Loucy (cell line): Measurements from ENCODE around the gene HOXA7.

ENCODE experiments used
- H2AFZ ChIP-seq: fragments of 200-600 bp; sonication (generic); 2 replicates; pipeline ENCODE4 v1.6.0; 2016; ENCODE audit warnings: antibody characterized with exemption, mild to moderate bottlenecking, low read length, moderate library complexity
- H3F3A ChIP-seq: fragments of 200-600 bp; 2 replicates; pipeline ENCODE4 v1.6.0; 2016; ENCODE audit warnings: antibody characterized with exemption, low read depth, mild to moderate bottlenecking
- H3K27me3 ChIP-seq: fragments of 200-600 bp; sonication (generic); 2 replicates; pipeline ENCODE4 v1.6.1; 2014; ENCODE audit warnings: low read length, mild to moderate bottlenecking; ENCODE audit not compliant: insufficient read depth, poor library complexity, severe bottlenecking
- H3K36me3 ChIP-seq: fragments of 200-600 bp; sonication (generic); 2 replicates; pipeline ENCODE4 v1.6.1; 2016; ENCODE audit warnings: low read length; ENCODE audit not compliant: insufficient read depth
- H3K4me1 ChIP-seq: fragments of 200-600 bp; sonication (generic); 2 replicates; pipeline ENCODE4 v1.5.1; 2014; ENCODE audit warnings: low read length, mild to moderate bottlenecking; ENCODE audit not compliant: insufficient read depth, poor library complexity, severe bottlenecking
- H3K4me2 ChIP-seq: fragments of 200-600 bp; sonication (generic); 2 replicates; pipeline ENCODE4 v1.6.0; 2014; ENCODE audit warnings: antibody characterized with exemption, low read length, low read depth, mild to moderate bottlenecking; ENCODE audit not compliant: poor library complexity, severe bottlenecking
- H3K4me3 ChIP-seq: fragments of 200-600 bp; sonication (generic); 2 replicates; pipeline ENCODE4 v1.5.1; 2014; ENCODE audit warnings: low read length, mild to moderate bottlenecking, mixed read lengths; ENCODE audit not compliant: poor library complexity, severe bottlenecking
- H3K79me2 ChIP-seq: fragments of 200-600 bp; sonication (generic); 2 replicates; pipeline ENCODE4 v1.6.1; 2014; ENCODE audit warnings: low read length; ENCODE audit not compliant: insufficient read depth
- H3K9ac ChIP-seq: fragments of 200-600 bp; sonication (generic); 2 replicates; pipeline ENCODE4 v1.6.0; 2014; ENCODE audit warnings: mild to moderate bottlenecking, low read depth, low read length, moderate library complexity; ENCODE audit not compliant: poor library complexity, severe bottlenecking
- H3K9me2 ChIP-seq: fragments of 200-600 bp; sonication (generic); replicated peaks from 2 replicates; pipeline ENCODE4 v1.6.1; 2016; ENCODE audit warnings: low read depth, low read length, mixed read lengths
- H3K9me3 ChIP-seq: fragments of 200-600 bp; sonication (generic); 2 replicates; pipeline ENCODE4 v1.6.1; 2014; ENCODE audit warnings: mild to moderate bottlenecking, antibody characterized with exemption, low read length, low read depth; ENCODE audit not compliant: insufficient read depth
- H4K20me1 ChIP-seq: fragments of 200-600 bp; sonication (generic); 2 replicates; pipeline ENCODE4 v1.6.0; 2014; ENCODE audit warnings: antibody characterized with exemption, low read length, mild to moderate bottlenecking; ENCODE audit not compliant: insufficient read depth, poor library complexity, severe bottlenecking
- EZH2phosphoT487 ChIP-seq: fragments of 200-600 bp; IDR thresholded peaks from 2 replicates; pipeline ENCODE4 v1.6.1; 2018; ENCODE audit warnings: antibody characterized with exemption, mild to moderate bottlenecking, moderate library complexity, borderline replicate concordance
- TF ChIP-seq, protein P1 (sequence below): fragments of 200-600 bp; sonication (generic); conservative IDR thresholded peaks from 2 replicates; pipeline ENCODE4 v1.5.1; 2014; ENCODE audit warnings: mild to moderate bottlenecking, antibody characterized with exemption, low read length

HOXA7 gene

DNA sequence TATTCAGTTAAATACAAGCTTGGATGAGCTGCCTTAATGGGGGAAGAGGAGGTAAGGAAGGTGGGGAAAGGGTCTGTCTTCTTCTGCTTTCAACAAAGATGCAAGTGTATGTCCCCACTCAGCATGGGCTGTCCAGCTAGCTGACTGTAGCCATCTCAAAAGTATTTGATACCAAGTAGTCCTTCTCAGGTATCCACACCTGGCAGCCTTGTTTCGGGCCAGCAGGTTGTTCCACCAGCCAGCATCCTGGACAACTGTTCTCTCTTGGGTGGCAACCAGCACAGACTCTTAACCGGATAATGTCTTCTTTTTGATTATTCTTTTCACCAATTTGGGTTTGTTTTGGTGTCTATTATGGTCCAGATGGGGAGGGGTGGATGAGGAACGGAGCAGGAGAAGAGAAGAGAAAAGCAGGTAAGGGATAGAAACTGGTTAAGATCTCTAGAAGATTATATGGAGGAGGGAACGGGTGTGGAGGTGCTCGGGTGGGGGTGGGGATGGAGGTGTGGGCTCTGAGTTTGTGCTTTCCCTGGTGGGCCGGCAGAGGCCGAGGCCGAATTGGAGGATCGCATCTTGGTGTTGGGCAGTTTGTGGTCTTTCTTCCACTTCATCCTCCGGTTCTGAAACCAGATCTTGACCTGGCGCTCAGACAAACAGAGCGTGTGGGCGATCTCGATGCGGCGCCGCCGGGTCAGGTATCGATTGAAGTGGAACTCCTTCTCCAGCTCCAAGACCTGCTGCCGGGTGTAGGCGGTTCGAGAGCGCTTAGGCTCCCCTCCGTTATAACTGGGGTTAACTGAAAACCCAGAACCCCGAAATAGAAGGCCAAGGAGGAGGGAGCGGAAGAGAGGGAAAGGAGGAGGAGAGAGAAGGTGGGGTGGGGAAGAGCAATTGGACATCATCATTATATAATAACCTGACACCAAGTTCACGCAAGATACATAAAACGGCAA, 27.4 kb downstream of the HOXA7 start:
- H3K4me1 ChIP-seq, result peaks cover 12% of the 10 kb centered on the region
- no peaks in the 10 kb centered on the region for H3K9me3 ChIP-seq
- no peaks in the 10 kb centered on the region for H3K27me3 ChIP-seq
- H3F3A ChIP-seq, result no peaks in the 10 kb centered on the region
- no peak overlapping the region for H3K9ac ChIP-seq
- peaks cover 98% of the 10 kb centered on the region for H3K79me2 ChIP-seq
- H3K36me3 ChIP-seq, result peaks cover 83% of the 10 kb centered on the region
- no peak overlapping the region for H3K4me2 ChIP-seq
- TF ChIP-seq, protein P1, sequence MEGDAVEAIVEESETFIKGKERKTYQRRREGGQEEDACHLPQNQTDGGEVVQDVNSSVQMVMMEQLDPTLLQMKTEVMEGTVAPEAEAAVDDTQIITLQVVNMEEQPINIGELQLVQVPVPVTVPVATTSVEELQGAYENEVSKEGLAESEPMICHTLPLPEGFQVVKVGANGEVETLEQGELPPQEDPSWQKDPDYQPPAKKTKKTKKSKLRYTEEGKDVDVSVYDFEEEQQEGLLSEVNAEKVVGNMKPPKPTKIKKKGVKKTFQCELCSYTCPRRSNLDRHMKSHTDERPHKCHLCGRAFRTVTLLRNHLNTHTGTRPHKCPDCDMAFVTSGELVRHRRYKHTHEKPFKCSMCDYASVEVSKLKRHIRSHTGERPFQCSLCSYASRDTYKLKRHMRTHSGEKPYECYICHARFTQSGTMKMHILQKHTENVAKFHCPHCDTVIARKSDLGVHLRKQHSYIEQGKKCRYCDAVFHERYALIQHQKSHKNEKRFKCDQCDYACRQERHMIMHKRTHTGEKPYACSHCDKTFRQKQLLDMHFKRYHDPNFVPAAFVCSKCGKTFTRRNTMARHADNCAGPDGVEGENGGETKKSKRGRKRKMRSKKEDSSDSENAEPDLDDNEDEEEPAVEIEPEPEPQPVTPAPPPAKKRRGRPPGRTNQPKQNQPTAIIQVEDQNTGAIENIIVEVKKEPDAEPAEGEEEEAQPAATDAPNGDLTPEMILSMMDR, result no peak
- TF ChIP-seq EZH2phosphoT487, result no peak
- no peaks in the 10 kb centered on the region for H3K9me2 ChIP-seq
- H4K20me1 ChIP-seq, result peaks cover 76% of the 10 kb centered on the region
- H2AFZ ChIP-seq, result no peak overlapping the region
- H3K4me3 ChIP-seq, result no peak overlapping the region

DNA sequence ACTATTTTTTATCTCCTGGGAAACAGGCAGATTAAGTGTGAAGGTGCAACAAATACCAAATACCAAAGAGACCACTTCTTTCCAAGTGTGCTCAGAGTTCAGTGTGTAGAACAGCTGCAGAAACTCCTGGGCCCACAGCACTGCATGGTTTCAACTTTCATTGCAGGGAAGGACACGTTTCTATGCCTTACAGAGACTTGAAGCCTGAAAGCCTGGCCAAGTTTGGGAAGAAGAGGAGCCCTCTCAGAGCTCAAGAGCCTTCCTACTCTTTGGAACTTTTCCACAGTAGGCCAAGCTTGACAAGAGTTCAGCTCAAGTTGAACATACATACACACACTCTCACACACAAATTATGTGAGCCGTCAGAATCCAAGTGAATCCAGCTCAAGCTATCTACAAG, 28.4 kb downstream of the HOXA7 start:
- no peak for TF ChIP-seq EZH2phosphoT487
- TF ChIP-seq, protein P1, result no peak
- Histone ChIP-seq H3K27me3 (no peaks in the 10 kb centered on the region), H3K36me3 (peaks cover 83% of the 10 kb centered on the region), H3K4me2 (no peak overlapping the region), H3K4me1 (peaks cover 3% of the 10 kb centered on the region), H2AFZ (no peak overlapping the region), H3F3A (no peaks in the 10 kb centered on the region), H3K9me2 (no peaks in the 10 kb centered on the region), H4K20me1 (peaks cover 66% of the 10 kb centered on the region), H3K4me3 (no peak overlapping the region), H3K9ac (no peak overlapping the region), H3K79me2 (peaks cover 98% of the 10 kb centered on the region), H3K9me3 (no peaks in the 10 kb centered on the region)

DNA sequence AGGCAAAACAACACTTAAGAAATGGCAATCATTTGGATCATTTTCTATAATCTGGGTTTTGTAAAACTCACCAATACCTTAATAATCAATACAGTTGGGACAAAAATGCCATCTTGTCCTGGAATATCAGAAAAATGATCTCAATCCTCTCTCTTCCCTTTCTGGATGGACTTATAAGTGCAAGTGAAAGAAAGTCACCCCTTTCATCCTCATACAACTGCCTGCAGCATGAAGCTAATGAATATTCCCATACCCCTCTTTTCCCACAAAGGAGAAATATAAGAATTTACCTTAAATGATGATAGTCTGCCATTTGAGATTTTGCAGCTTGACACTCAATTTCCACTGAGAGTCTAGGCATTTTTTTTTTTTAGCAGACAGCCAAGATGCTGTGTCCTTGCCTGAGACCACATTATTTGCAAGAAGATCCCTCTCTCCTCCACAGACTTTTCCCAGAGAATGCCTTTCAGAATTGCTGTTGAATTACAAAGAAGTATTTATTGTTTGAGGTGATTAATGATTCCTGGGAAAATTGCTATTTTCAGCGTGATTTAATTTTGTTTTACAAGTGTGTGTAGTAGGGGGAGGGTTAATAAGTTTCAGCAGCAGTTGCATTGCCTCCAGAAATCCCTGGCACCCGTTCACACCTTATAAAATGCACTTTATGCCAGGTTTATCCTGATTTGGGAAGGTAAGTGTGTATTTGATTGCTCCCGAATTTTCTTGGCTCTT, 29.7 kb downstream of the HOXA7 start:
- Histone ChIP-seq H3K79me2 (peaks cover 98% of the 10 kb centered on the region), H3K9ac (no peak overlapping the region), H3K36me3 (peaks cover 86% of the 10 kb centered on the region), H4K20me1 (peaks cover 61% of the 10 kb centered on the region), H3K9me2 (no peaks in the 10 kb centered on the region), H2AFZ (no peak overlapping the region), H3F3A (no peaks in the 10 kb centered on the region), H3K4me2 (no peak overlapping the region), H3K9me3 (no peaks in the 10 kb centered on the region), H3K4me1 (no peaks in the 10 kb centered on the region), H3K4me3 (no peak overlapping the region), H3K27me3 (no peaks in the 10 kb centered on the region)
- no peak for TF ChIP-seq EZH2phosphoT487
- TF ChIP-seq, protein P1, result no peak
